ENCODE results near the gene CDH5.

The CDH5 gene

DNA sequence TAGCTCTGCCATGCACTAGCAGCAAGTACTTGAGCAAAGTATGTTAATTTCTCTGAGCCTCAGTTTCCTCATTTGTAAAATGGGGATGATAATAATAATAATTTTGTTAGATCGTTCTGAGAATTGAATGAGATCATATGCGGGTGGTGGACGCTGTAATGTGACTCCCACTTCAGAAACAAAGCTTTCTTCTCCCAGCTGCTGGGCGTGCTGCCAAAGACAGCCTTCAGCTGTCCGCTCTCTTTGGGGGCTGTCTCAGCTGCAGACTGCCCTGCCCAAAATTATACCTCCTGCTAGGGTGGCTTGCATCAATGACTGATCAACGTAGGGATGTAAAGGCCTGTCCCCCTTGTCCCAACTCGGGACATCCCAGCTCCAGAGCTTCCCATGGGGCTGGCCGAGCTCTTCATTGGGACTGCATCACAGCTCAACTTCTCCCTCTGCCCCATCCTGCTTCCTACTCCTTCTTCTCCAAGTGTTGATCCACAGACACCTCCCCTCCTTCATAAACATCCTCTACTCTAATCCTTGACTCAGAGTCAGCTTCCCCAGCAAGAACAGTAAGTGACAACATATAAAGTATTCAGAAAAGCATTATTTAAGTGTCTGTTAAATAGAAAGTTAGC, 30.7 kb upstream of the CDH5 start:
- TF ChIP-seq, protein P1, sequence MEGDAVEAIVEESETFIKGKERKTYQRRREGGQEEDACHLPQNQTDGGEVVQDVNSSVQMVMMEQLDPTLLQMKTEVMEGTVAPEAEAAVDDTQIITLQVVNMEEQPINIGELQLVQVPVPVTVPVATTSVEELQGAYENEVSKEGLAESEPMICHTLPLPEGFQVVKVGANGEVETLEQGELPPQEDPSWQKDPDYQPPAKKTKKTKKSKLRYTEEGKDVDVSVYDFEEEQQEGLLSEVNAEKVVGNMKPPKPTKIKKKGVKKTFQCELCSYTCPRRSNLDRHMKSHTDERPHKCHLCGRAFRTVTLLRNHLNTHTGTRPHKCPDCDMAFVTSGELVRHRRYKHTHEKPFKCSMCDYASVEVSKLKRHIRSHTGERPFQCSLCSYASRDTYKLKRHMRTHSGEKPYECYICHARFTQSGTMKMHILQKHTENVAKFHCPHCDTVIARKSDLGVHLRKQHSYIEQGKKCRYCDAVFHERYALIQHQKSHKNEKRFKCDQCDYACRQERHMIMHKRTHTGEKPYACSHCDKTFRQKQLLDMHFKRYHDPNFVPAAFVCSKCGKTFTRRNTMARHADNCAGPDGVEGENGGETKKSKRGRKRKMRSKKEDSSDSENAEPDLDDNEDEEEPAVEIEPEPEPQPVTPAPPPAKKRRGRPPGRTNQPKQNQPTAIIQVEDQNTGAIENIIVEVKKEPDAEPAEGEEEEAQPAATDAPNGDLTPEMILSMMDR (IDR thresholded peaks at IDR 0.05; ENCODE audit: control extremely low read depth, extremely low read depth, low read depth, missing control alignments): no peak
- CTCF ChIA-PET: interaction anchor here (0.8 to 21.7 kb wide), 5 partner anchors 6 to 253 kb away, joined by 3 to 150 read pairs (median 3); no protein-coding TSS in a partner anchor
- DNase-seq (ENCODE audit: extremely low spot score): no peak
- POLR2A ChIA-PET: no interaction called here

DNA sequence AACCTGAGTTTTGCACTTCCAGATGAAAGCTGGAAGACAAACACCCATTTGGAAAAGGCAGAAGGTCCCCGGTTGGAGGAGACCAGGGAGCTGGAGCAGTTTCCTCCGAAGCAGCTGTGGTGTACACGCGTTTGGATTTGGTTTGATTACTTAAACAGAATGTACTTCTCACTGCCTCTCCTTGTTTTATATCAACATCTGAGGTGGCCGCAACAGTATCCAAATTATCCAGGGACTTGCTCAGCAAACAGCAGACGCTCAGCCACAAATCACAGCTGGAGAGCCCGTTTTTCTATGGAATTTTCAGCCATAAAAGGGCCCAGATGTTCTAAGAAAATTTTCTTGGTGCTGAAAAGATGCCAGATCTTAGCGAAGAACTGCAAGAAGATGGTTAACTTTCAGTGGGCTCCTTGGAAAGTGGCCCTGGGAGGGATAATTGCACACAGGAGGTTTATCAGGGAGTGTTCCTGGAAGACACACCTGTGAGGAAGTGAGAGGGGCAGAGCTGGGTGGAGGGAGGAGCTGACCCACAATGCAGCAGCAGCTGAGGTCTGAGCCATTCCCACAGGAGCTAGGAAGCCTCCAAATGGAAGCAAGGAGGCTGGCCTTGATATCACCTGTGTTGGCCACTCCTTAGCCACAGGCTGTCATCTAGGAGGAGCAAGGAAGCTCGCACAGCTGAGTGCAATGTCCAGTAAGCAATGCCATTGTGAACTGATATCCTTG, 28.9 kb upstream of the CDH5 start:
- CTCF ChIA-PET: interaction anchor here (0.7 to 11.8 kb wide), 4 partner anchors 11 to 61 kb away, joined by 3 to 150 read pairs (median 69); no protein-coding TSS in a partner anchor
- TF ChIP-seq, protein P1 (IDR thresholded peaks at IDR 0.05; ENCODE audit: control extremely low read depth, extremely low read depth, low read depth, missing control alignments): no peak
- POLR2A ChIA-PET: no interaction called here
- no peak for DNase-seq (ENCODE audit: extremely low spot score)

DNA sequence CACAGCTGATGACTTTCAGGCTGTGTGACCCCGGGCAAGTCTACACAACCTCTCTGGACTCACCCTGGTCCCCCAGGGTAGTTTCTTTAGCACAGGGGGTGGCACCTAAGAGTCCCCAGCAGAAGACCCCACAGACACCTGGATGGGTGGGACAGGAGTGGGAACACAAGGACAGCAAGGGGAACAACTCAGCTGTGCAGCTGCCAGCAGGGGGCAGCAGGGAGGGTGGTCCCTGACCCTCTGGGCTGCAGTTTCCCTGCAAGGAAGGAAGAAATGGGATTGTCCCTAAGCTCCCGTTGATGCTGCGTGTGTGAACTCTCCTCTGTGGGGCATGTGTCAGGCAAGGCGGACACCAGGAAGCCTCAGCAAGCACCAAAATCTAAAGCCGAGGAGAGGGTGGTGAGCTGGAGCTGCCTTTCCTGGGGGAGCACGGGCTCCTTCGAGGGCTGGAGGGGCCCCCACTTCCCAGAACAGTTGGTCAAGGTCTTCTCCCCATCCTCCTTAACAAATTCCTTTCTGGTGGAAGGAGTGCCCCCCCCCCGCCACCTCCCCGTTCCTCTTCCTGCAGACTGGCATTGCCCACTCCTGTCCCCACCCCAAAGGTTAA, 24.1 kb upstream of the CDH5 start:
- ChIA-PET POLR2A (no interaction called here), CTCF (interaction anchor here (0.8 to 11.8 kb wide), 8 partner anchors 13 to 275 kb away, joined by 3 to 150 read pairs (median 10); partner anchors contain the start of gene CDH5)
- peak; percentile 59 for DNase-seq (ENCODE audit: extremely low spot score)
- TF ChIP-seq, protein P1 (IDR thresholded peaks at IDR 0.05; ENCODE audit: control extremely low read depth, extremely low read depth, low read depth, missing control alignments): peak; percentile 60

DNA sequence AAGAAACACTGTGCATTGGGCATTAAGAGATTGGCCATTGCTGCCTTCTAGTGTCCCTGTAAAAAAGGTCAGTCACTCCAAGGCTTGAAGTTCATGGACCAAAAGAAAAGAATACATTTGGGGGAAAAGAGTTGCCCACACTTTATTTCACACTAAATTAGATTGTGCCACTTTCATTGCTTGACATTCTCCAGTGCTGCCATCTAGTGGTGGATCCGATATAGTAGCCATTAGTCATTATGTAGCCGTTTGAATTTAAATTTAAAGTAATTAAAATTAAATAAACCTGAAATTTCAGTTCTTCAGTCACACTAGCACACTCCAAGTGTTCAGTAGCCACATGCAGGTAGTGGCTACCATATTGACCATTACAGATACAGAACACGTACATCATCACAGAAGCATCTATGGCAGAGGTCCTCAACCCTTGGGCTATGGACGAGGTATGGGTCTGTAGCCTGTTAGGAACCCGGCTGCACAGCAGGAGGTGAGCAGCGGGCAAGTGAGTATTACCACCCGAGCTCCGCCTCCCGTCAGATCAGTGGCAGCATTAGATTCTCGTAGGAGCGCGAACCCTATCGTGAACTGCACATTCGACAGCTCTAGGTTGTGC, 21.9 kb upstream of the CDH5 start:
- POLR2A ChIA-PET: no interaction called here
- CTCF ChIA-PET: interaction anchor here (0.6 to 11.8 kb wide), 20 partner anchors 11 to 528 kb away, joined by 3 to 150 read pairs (median 3); no protein-coding TSS in a partner anchor

DNA sequence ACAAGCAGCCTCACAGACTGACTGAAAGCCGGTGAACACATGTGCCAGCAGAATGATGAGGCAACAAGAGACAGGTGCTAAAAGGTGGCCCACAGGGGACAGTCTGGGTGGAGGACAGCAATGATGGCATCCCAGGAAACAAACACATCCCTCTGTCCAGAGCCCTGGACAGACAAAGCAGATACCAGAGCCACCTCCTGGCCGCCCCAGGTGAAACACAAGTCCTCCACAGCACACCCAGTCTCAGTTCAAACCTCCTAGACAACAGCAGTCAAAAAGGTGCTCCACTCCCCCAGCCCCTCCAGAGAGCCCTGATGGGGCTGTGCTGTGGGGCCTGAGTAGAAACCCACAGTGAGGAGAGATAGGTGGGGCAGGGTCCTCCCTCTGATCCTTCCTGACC, 20.3 kb upstream of the CDH5 start:
- CTCF ChIA-PET: interaction anchor here (1.1 to 11.8 kb wide), 3 partner anchors 9 to 54 kb away, joined by 3 to 150 read pairs (median 134); no protein-coding TSS in a partner anchor
- DNase-seq (ENCODE audit: extremely low spot score): no peak
- POLR2A ChIA-PET: no interaction called here
- TF ChIP-seq, protein P1 (IDR thresholded peaks at IDR 0.05; ENCODE audit: control extremely low read depth, extremely low read depth, low read depth, missing control alignments): no peak

More for the DNA sequence above, 21.9 kb upstream of the CDH5 start:
- TF ChIP-seq, protein P1 (IDR thresholded peaks at IDR 0.05; ENCODE audit: control extremely low read depth, extremely low read depth, low read depth, missing control alignments): peak; percentile 70
- peak; percentile 55 for DNase-seq (ENCODE audit: extremely low spot score)

DNA sequence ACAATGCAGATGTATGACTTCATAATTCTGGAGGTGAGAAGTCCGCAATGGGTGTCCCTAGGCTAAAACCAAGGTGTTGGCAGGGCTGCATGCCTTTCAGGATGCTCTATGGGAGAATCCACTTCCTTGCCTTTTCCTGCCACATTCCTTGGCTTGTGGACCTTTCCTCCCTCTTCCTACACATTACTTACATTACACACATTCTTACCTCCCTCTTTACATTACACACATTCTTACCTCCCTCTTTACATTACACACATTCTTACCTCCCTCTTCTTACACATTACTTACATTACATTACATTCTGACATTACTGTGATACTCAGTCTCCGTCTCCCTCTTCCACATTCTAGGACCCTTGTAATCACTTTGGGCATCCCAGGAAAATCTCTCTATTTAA, 14.2 kb upstream of the CDH5 start:
- ChIA-PET CTCF (interaction anchor here (9.2 kb wide), 1 partner anchor 11 kb away, joined by 134 read pairs; no protein-coding TSS in a partner anchor), POLR2A (no interaction called here)
- DNase-seq (ENCODE audit: extremely low spot score): no peak
- TF ChIP-seq, protein P1 (IDR thresholded peaks at IDR 0.05; ENCODE audit: control extremely low read depth, extremely low read depth, low read depth, missing control alignments): no peak

Data from GM10248 (cell line).